Erythroblast (primary cell): Measurements from ENCODE around the gene ZNF516.

ENCODE experiments used
- GATA1 ChIP-seq: IDR thresholded peaks from 2 replicates; pipeline ENCODE4 v1.6.1; 2011; ENCODE audit warnings: low read depth, mild to moderate bottlenecking, control low read depth, low read length, moderate library complexity
- POLR2A ChIP-seq: IDR thresholded peaks from 2 replicates; pipeline ENCODE4 v1.6.1; 2011; ENCODE audit warnings: mild to moderate bottlenecking, low read length

GRCh38 chr18:76387608-76388007, 107.4 kb downstream of the ZNF516 start:
- TF ChIP-seq POLR2A, result no peak
- TF ChIP-seq GATA1, result no peak
